Activated naive CD4-positive, alpha-beta T cell treated with anti-CD3 and anti-CD28 coated beads, Interleukin-2, amount 50 U/mL, for 24 hours (primary cell): ENCODE results near the gene GZMB.
"Not testable (repeated sequence)": the region's sequence is repeated elsewhere in the genome, so short reads cannot be mapped to it uniquely, and the experiment has no call there.

ENCODE experiments used
- H3K27ac Mint-ChIP-seq: one replicate; pipeline ENCODE4 v1.8.0; 2021; ENCODE audit warnings: mild to moderate bottlenecking, mixed read lengths
- H3K27me3 Mint-ChIP-seq: one replicate; pipeline ENCODE4 v1.8.0; 2021; ENCODE audit warnings: mixed read lengths
- H3K36me3 Mint-ChIP-seq: one replicate; pipeline ENCODE4 v1.8.0; 2021; ENCODE audit warnings: mixed read lengths
- H3K4me1 Mint-ChIP-seq: one replicate; pipeline ENCODE4 v1.8.0; 2021; ENCODE audit warnings: mixed read lengths
- H3K4me3 Mint-ChIP-seq: one replicate; pipeline ENCODE4 v1.8.0; 2021; ENCODE audit warnings: mild to moderate bottlenecking, mixed read lengths
- H3K9me3 Mint-ChIP-seq: one replicate; pipeline ENCODE4 v1.8.0; 2021; ENCODE audit warnings: mixed read lengths

GZMB gene

DNA sequence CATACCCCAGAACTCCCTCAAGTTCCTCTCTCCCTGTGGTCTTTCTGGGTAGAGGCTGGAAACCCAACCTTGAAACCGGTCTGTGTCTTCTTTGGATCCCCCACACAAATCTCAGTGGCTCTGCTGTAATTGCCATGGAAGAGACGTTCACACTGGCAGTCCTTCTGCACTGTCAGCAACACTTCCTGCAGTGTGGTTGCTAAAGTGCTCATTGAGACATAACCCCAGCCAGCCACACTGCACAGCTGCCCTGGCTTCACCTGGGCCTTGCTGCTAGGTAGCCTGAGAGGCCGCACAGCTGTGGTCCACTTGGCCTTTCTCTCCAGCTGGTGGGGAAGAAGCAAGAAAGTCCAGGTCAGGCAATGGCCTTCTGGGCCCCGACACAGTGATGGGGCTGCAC is 26.9 kb downstream of the GZMB start:
- Mint-ChIP-seq H3K36me3 (no peaks in the 10 kb centered on the region), H3K9me3 (no peaks in the 10 kb centered on the region), H3K27ac (no peak overlapping the region), H3K4me3 (no peak overlapping the region), H3K4me1 (peaks cover 30% of the 10 kb centered on the region), H3K27me3 (no peaks in the 10 kb centered on the region)

DNA sequence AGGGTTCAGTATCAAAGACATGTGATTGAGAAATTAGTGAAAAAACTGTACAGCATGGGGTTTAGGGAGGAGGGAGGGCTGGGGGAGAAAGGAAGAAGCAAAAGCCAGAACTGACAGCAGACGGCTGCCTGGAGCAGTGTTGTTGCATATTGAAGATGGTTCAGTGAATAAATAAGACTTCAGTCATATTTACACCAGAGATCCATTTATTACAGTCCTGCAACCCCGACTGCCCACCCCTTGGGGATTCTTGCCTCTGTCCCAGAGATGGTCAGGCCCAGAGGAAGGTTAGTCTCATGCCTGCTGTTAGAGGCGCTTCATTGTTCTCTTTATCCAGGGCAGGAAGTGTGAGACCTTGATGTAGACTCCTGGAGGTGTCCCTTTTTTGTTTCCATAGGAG is 27.7 kb downstream of the GZMB start:
- peaks cover 30% of the 10 kb centered on the region for H3K4me1 Mint-ChIP-seq
- H3K9me3 Mint-ChIP-seq = no peaks in the 10 kb centered on the region
- no peak overlapping the region for H3K4me3 Mint-ChIP-seq
- H3K27ac Mint-ChIP-seq = no peak overlapping the region
- no peaks in the 10 kb centered on the region for H3K27me3 Mint-ChIP-seq
- H3K36me3 Mint-ChIP-seq = no peaks in the 10 kb centered on the region

DNA sequence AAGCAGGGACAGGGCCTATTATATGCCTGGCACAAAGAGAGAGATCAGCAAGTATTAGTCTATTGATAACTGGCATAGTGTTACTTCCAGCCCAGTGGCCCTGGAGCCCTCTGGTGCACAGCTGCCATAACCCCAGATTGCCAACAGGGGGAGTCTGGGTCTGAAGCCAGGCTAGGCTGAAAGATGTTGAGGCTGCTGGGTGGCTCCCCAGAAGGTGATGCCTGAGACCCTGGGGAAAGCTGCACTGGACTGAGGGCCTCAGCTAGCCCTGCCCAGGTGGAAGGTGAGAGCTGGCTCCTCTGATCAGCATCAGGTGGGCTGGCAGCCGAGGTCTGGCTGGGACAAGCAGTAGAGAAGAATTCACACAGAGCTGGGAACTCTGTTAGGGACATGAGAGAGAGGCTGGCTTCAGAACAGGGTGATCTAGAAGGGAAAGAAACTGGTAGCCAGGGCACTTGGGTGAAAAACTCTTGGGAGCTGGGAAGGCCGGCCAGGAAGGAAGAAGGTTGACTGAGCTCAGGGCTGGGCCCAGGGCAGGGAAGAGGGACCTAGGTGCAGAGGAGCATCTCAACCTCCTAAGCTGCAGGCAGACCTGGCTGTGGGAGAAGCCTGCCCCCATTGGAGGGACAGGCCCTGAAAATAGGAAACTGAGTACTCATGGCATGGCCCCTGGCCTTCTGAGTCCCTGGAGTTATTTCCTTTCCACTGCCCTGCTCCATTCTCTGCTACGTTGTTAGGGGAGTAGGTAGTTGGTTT is 28.4 kb downstream of the GZMB start:
- H3K4me3 Mint-ChIP-seq = no peak overlapping the region

DNA sequence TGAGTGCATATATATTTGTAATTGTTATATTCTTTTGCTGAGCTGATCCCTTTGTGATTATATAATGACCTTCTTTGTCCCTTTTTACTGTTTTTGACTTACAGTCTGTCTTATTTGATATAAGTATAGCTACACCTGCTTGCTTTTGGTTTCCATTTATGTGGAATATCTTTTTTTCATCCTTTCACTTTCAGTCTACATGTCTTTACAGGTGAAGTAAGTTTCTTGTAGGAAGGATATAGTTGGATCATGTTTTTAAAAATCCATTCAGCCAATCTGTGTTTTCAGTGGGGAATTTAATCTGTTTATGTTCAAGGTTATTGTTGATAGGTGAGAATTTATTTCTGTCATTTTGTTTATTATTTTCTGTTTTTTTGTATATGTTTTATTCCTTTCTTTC is 36.6 kb downstream of the GZMB start:
- no peaks in the 10 kb centered on the region for H3K4me1 Mint-ChIP-seq
- peaks cover 2% of the 10 kb centered on the region for H3K27me3 Mint-ChIP-seq
- peaks cover 29% of the 10 kb centered on the region for H3K9me3 Mint-ChIP-seq
- no peak overlapping the region for H3K4me3 Mint-ChIP-seq
- H3K36me3 Mint-ChIP-seq = peaks cover 17% of the 10 kb centered on the region
- H3K27ac Mint-ChIP-seq = no peak overlapping the region

More for the DNA sequence above, 28.4 kb downstream of the GZMB start:
- Mint-ChIP-seq H3K36me3 (no peaks in the 10 kb centered on the region), H3K27me3 (no peaks in the 10 kb centered on the region), H3K4me1 (peaks cover 30% of the 10 kb centered on the region), H3K27ac (peak overlapping the region; percentile 52), H3K9me3 (no peaks in the 10 kb centered on the region)

DNA sequence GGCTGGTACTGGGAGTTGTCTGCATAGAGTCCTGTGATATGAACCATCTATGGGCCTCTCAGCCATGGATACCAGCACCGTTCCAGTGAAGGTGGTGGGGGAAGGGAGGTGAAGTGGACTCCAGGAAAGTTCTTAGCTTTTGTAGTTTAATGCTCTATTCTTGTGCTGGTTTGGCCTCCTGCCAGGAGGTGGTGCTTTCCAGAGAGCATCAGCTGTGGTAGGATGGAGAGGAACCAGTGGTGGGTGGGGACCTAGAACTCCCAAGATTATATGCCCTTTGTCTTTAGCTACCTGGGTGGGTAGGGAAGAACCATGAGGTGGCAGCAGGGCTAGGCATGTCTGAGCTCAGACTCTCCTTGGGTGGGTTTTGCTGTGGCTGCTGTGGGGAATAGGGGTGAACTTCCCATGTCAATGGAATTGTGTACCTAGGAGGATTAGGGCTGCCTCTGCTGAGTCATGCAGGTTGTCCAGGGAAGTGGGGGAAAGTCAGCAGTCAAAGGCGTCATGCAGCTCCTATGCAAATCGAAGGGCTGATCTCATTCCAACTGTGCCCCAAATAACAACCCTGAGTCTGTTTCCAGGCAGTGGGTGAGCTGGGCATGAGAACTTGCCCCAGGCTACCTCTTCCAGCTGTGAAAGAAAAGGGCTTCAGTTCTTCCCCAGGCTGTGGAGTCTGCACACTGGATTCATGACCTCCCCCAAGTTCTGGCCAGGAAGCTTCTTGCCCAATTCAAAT is 38.7 kb downstream of the GZMB start:
- no peaks in the 10 kb centered on the region for H3K4me1 Mint-ChIP-seq
- H3K27me3 Mint-ChIP-seq = peaks cover 4% of the 10 kb centered on the region
- peaks cover 17% of the 10 kb centered on the region for H3K36me3 Mint-ChIP-seq
- no peak overlapping the region for H3K4me3 Mint-ChIP-seq
- no peak overlapping the region for H3K27ac Mint-ChIP-seq
- H3K9me3 Mint-ChIP-seq = peaks cover 27% of the 10 kb centered on the region

DNA sequence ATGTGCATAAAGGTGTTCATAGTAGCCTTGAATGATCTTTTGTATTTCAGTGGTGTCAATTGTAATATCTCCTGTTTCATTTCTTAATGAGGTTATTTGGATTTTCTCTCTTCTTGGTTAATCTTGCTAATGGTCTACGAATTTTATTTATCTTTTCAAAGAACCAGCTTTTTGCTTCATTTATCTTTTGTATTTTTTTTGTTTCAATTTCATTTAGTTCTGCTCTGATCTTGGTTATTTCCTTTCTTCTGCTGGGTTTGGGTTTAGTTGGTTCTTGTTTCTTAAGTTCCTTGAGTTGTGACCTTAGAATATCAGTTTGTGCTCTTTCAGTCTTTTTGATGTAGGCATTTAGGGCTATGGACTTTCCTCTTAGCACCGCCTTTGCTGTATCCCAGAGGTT is 43.0 kb downstream of the GZMB start:
- H3K27ac Mint-ChIP-seq, H3K36me3 Mint-ChIP-seq, H3K4me1 Mint-ChIP-seq, H3K4me3 Mint-ChIP-seq, H3K9me3 Mint-ChIP-seq, H3K27me3 Mint-ChIP-seq: not testable (repeated sequence)

DNA sequence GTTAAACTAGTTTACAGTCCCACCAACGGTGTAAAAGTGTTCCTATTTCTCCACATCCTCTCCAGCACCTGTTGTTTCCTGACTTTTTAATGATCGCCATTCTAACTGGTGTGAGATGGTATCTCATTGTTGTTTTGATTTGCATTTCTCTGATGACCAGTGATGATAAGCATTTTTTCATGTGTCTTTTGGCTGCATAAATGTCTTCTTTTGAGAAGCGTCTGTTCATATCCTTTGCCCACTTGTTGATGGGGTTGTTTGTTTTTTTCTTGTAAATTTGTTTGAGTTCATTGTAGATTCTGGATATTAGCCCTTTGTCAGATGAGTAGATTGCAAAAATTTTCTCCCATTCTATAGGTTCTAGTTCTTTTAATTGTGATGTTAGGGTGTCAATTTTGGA is 49.6 kb downstream of the GZMB start:
- not testable (repeated sequence) for H3K36me3 Mint-ChIP-seq, H3K4me3 Mint-ChIP-seq, H3K9me3 Mint-ChIP-seq, H3K27me3 Mint-ChIP-seq, H3K27ac Mint-ChIP-seq, H3K4me1 Mint-ChIP-seq
